ENCODE measurements around the gene SLCO4C1. TPM values are rescaled to one million over a fixed set of nuclear protein-coding genes. Genes with fewer than 3 reads are reported as not detected.

SLCO4C1 gene
- total and polyA plus RNA-seq, 2 of the 13 experiments (the other 11 are each of a cell fraction or from before 2014, with no cell fraction given), result 1.3 to 7.8 TPM

- TF ChIP-seq ZNF704 (CRISPR knock-in tag; IDR thresholded peaks at IDR 0.05; ENCODE audit: borderline replicate concordance), result peak; percentile 57; the same call in 1 of the 2 replicates
- TF ChIP-seq, protein P1, sequence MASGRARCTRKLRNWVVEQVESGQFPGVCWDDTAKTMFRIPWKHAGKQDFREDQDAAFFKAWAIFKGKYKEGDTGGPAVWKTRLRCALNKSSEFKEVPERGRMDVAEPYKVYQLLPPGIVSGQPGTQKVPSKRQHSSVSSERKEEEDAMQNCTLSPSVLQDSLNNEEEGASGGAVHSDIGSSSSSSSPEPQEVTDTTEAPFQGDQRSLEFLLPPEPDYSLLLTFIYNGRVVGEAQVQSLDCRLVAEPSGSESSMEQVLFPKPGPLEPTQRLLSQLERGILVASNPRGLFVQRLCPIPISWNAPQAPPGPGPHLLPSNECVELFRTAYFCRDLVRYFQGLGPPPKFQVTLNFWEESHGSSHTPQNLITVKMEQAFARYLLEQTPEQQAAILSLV (CRISPR knock-in tag; IDR thresholded peaks at IDR 0.05; ENCODE audit: borderline replicate concordance), result peak; percentile 67; the same call in 1 of the 2 replicates
- peak; percentile 42; the same call in 1 of the 2 replicates for TF ChIP-seq ELF3 (CRISPR knock-in tag; IDR thresholded peaks at IDR 0.05)
- TF ChIP-seq NFKB2 (CRISPR knock-in tag; IDR thresholded peaks at IDR 0.05; ENCODE audit: borderline replicate concordance), result no peak; the same call in 1 of the 2 replicates
- TF ChIP-seq ZNF496 (CRISPR knock-in tag; IDR thresholded peaks at IDR 0.05; ENCODE audit: insufficient replicate concordance), result no peak
- no peak for TF ChIP-seq NCOA1 (CRISPR knock-in tag; IDR thresholded peaks at IDR 0.05)
- TF ChIP-seq TFE3 (CRISPR knock-in tag; IDR thresholded peaks at IDR 0.05), result peak; percentile 26; the same call in 1 of the 2 replicates
- TF ChIP-seq ZNF616 (CRISPR knock-in tag; IDR thresholded peaks at IDR 0.05; ENCODE audit: low read depth), result no peak
- no peak for TF ChIP-seq ZNF142 (CRISPR knock-in tag; IDR thresholded peaks at IDR 0.05)
- TF ChIP-seq PBX2 (CRISPR knock-in tag; IDR thresholded peaks at IDR 0.05), result no peak
- no peak for TF ChIP-seq NR2C2 (CRISPR knock-in tag; IDR thresholded peaks at IDR 0.05; ENCODE audit: borderline replicate concordance)
- no peak for TF ChIP-seq SRY (CRISPR knock-in tag; IDR thresholded peaks at IDR 0.05)
- TF ChIP-seq ZNF577 (CRISPR knock-in tag; IDR thresholded peaks at IDR 0.05; ENCODE audit: borderline replicate concordance, low read depth), result no peak
- TF ChIP-seq, protein P2, sequence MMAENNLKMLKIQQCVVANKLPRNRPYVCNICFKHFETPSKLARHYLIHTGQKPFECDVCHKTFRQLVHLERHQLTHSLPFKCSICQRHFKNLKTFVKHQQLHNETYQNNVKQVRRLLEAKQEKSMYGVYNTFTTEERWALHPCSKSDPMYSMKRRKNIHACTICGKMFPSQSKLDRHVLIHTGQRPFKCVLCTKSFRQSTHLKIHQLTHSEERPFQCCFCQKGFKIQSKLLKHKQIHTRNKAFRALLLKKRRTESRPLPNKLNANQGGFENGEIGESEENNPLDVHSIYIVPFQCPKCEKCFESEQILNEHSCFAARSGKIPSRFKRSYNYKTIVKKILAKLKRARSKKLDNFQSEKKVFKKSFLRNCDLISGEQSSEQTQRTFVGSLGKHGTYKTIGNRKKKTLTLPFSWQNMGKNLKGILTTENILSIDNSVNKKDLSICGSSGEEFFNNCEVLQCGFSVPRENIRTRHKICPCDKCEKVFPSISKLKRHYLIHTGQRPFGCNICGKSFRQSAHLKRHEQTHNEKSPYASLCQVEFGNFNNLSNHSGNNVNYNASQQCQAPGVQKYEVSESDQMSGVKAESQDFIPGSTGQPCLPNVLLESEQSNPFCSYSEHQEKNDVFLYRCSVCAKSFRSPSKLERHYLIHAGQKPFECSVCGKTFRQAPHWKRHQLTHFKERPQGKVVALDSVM (CRISPR knock-in tag; IDR thresholded peaks at IDR 0.05), result peak; percentile 88
- no peak for TF ChIP-seq ZNF558 (CRISPR knock-in tag; IDR thresholded peaks at IDR 0.05; ENCODE audit: borderline replicate concordance)
Observed at GRCh38 chr5:102296178-102296817, at the start of gene SLCO4C1 (continued).
